BE2C (cell line): ENCODE results near the gene PRXL2A.

ENCODE experiments used
- DNase-seq: peaks from one replicate; pipeline ENCODE4 v3.0.0-alpha.2; 2020
- H3K27me3 ChIP-seq: fragments of 250-450 bp; sonication (Bioruptor Pico); 2 replicates; pipeline ENCODE4 v1.5.1; 2020; ENCODE audit warnings: mild to moderate bottlenecking
- H3K36me3 ChIP-seq: fragments of 250-450 bp; sonication (Bioruptor Pico); 2 replicates; pipeline ENCODE4 v1.5.1; 2020; ENCODE audit warnings: mild to moderate bottlenecking
- H3K4me1 ChIP-seq: fragments of 250-450 bp; sonication (Bioruptor Pico); 2 replicates; pipeline ENCODE4 v1.5.1; 2020
- H3K4me3 ChIP-seq: 2 replicates; pipeline ENCODE4 v1.5.1; 2011; ENCODE audit warnings: low read depth, low read length
- H3K9me3 ChIP-seq: fragments of 250-450 bp; sonication (Bioruptor Pico); 2 replicates; pipeline ENCODE4 v1.5.1; 2020
- TF ChIP-seq, protein P1 (sequence below): IDR thresholded peaks from 2 replicates; pipeline ENCODE4 v1.5.1; 2012; ENCODE audit warnings: mild to moderate bottlenecking, low read depth, low read length

The PRXL2A gene

GRCh38 chr10:80468806-80469421 is 60.6 kb downstream of the PRXL2A start:
- Histone ChIP-seq H3K9me3 (no peaks in the 10 kb centered on the region), H3K4me3 (no peak overlapping the region), H3K4me1 (no peaks in the 10 kb centered on the region; the same call in 1 of the 2 replicates), H3K36me3 (no peaks in the 10 kb centered on the region), H3K27me3 (no peaks in the 10 kb centered on the region)
- no peak for DNase-seq
- TF ChIP-seq, protein P1, sequence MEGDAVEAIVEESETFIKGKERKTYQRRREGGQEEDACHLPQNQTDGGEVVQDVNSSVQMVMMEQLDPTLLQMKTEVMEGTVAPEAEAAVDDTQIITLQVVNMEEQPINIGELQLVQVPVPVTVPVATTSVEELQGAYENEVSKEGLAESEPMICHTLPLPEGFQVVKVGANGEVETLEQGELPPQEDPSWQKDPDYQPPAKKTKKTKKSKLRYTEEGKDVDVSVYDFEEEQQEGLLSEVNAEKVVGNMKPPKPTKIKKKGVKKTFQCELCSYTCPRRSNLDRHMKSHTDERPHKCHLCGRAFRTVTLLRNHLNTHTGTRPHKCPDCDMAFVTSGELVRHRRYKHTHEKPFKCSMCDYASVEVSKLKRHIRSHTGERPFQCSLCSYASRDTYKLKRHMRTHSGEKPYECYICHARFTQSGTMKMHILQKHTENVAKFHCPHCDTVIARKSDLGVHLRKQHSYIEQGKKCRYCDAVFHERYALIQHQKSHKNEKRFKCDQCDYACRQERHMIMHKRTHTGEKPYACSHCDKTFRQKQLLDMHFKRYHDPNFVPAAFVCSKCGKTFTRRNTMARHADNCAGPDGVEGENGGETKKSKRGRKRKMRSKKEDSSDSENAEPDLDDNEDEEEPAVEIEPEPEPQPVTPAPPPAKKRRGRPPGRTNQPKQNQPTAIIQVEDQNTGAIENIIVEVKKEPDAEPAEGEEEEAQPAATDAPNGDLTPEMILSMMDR: no peak

- no peak overlapping the region for H3K4me3 ChIP-seq
- H3K36me3 ChIP-seq: no peaks in the 10 kb centered on the region
- no peaks in the 10 kb centered on the region for H3K27me3 ChIP-seq
- H3K9me3 ChIP-seq: no peaks in the 10 kb centered on the region
- no peaks in the 10 kb centered on the region; the same call in 1 of the 2 replicates for H3K4me1 ChIP-seq
- TF ChIP-seq, protein P1: no peak
- DNase-seq: no peak
Observed at GRCh38 chr10:80470266-80470665, 61.9 kb downstream of the PRXL2A start.

DNA sequence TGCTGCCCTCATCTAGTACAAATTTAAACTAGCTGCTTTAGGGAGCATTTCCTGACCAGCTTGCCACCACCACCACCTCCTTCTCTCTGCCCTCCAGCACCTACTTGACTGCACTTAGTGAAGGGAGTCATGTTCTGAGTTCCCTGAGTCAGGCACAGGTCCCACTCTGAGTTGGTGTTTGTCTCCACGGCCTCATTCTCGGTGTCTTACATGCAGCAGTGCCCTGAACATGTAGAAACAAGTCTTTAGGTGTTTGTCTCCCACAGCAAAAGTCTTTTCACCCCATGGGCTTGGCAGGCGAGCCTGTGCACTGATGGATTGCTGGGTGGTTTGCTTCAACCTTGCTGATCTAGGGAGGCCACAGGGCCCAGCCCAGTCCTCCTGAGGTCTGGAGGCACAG is 62.6 kb downstream of the PRXL2A start:
- Histone ChIP-seq H3K4me3 (no peak overlapping the region), H3K36me3 (no peaks in the 10 kb centered on the region), H3K9me3 (no peaks in the 10 kb centered on the region), H3K4me1 (no peaks in the 10 kb centered on the region; the same call in 1 of the 2 replicates), H3K27me3 (no peaks in the 10 kb centered on the region)
- TF ChIP-seq, protein P1: no peak
- no peak for DNase-seq

DNA sequence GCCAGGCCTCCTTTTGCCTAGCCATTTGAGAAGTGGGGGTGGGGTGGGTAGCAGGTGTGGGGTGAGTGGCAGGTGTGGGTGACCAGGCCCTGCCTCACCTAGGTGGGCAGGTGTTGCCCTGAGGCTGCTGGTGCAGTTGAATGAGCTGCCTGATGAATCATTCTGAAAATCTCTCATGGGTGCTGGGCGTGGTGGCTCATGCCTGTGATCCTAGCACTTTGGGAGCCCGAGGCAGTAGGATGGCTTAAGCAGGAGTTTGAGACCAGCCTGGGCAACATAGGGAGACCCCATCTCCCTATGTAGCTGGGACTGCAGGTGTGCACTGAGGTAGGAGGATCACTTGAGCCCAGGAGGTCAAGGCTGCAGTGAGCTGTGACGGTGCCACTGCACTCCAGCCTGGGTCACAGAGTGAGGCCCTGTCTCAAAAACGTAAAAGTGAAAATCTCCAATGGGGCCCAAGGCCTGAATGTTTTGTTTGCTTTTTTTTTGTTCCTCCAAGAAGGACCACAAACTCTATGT is 63.4 kb downstream of the PRXL2A start:
- H3K4me1 ChIP-seq: no peaks in the 10 kb centered on the region; the same call in 1 of the 2 replicates

GRCh38 chr10:80472234-80473095 is 64.1 kb downstream of the PRXL2A start:
- no peak for DNase-seq
- Histone ChIP-seq H3K9me3 (no peaks in the 10 kb centered on the region), H3K27me3 (no peaks in the 10 kb centered on the region), H3K36me3 (no peaks in the 10 kb centered on the region), H3K4me1 (no peaks in the 10 kb centered on the region; the same call in 1 of the 2 replicates), H3K4me3 (no peak overlapping the region)
- TF ChIP-seq, protein P1: no peak

More for the DNA sequence above, 63.4 kb downstream of the PRXL2A start:
- no peak for DNase-seq
- Histone ChIP-seq H3K27me3 (no peaks in the 10 kb centered on the region), H3K36me3 (no peaks in the 10 kb centered on the region), H3K9me3 (no peaks in the 10 kb centered on the region), H3K4me3 (no peak overlapping the region)
- TF ChIP-seq, protein P1: no peak
